GM21619 (cell line): ENCODE measurements around the gene POLR3F.
"Not testable (repeated sequence)": the region's sequence is repeated elsewhere in the genome, so short reads cannot be mapped to it uniquely, and the experiment has no call there.

Source experiments
- ATAC-seq: cut with Tn5 transposase; IDR thresholded peaks from one replicate; pipeline ENCODE4 v1.9.1; 2021; ENCODE audit not compliant: unreplicated experiment

Gene POLR3F

GRCh38 chr20:18504479-18505060 is 37.4 kb downstream of the POLR3F start:
- ATAC-seq = no peak

DNA sequence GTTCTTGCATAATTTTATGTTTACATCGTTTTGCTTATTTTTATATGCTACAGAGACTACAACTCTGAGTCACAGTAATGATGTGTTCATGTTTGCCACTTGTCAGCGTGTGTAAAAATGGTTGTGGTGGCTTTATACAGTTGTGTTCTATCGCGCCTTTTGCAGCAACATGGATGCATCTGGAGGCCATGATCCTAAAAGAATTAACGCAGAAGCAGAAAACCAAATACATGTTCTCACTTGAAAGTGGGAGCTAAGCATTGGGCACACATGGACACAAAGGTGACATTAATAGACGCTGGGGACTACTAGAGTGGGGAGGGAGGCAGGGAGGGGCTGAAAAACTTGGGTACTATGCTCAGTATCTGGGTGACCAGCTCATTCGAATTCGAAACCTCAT is 39.6 kb downstream of the POLR3F start:
- no peak for ATAC-seq

GRCh38 chr20:18507218-18508191 is 40.3 kb downstream of the POLR3F start, which contains the start of gene SEC23B:
Gene SEC23B (plus strand): TSS chr20:18507940. CDS start chr20:18510836, 2,896 bp downstream.
- peak; percentile 95 for ATAC-seq

GRCh38 chr20:18511571-18511970 is 44.4 kb downstream of the POLR3F start:
- no peak for ATAC-seq

GRCh38 chr20:18513208-18513607 is 46.0 kb downstream of the POLR3F start:
- ATAC-seq = no peak

- ATAC-seq = no peak
Measured at GRCh38 chr20:18514127-18514526, 46.9 kb downstream of the POLR3F start.

DNA sequence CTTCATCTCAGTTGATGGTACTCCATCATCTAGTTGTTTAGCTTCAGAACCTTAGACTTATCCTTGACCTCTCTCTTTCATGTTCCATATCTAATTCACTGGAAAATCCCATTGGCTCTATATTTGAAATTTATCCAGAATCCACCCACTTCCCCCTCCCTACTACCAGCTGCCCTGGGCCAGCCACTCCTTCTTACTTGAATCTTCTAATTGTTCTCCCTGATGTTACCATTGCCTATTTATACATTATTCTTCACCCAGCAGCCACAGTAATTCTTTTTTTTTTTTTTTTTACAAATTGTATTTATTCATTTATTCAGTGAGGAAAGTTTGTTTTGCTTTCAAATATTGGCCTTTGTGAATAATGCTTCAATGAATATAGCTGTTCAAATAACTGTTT is 48.8 kb downstream of the POLR3F start:
- ATAC-seq = no peak

- ATAC-seq = not testable (repeated sequence)
Measured at GRCh38 chr20:18522066-18522465, 54.9 kb downstream of the POLR3F start.

GRCh38 chr20:18523066-18523465 is 55.9 kb downstream of the POLR3F start:
- no peak for ATAC-seq

- no peak for ATAC-seq
Measured at GRCh38 chr20:18524646-18525045, 57.5 kb downstream of the POLR3F start.

DNA sequence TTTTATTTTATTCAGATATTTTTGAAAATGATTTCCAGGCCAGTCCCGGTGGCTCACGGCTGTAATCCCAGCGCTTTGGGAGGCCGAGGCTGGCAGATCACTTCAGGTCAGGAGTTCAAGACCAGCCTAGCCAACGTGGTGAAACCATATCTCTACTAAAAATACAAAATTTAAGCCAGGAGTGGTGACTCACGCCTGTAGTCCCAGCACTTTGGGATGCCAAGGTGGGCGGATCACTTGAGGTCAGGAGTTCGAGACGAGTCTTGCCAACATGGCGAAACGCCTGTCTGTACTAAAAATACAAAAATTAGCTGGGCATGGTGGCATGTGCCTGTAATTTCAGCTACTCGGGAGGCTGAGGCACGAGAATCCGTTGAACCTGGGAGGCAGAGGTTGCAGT is 59.6 kb downstream of the POLR3F start:
- not testable (repeated sequence) for ATAC-seq

DNA sequence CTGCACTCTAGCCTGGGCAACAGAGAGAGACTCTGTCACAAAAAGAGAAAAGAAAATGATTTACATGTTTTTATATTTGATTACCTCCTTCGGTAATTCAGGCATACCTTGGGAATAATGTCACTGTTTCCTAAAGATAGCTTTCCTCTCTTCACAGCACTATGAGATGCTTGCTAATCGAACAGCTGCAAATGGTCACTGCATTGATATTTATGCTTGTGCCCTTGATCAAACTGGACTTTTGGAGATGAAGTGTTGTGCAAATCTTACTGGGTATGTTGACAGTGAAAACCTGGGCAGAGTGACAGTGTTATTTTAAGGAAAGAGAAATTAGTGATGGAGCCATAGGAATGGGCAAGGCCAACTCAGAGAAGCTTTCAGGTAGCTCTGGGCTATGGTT is 60.1 kb downstream of the POLR3F start:
- no peak for ATAC-seq

- ATAC-seq = no peak
Measured at GRCh38 chr20:18527836-18528235, 60.6 kb downstream of the POLR3F start.

DNA sequence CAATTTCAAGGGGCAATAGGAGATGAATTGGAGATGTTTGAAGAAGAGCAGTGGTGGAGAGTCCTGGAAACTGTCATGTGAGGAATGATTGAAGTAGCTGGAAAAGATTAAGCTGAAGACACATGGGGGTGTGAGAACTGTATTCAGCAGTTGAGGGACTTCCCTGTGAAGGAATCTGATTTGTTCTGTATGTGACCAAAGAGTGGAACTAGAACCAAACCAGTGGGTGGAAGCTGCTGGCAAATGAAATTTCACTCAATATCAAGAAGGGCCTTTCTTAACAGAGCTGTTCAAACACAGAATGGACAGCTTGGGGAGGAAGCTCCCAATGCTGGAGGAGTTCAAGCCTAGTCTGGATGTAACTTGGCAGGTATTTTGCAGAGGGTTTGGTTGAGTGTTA is 61.9 kb downstream of the POLR3F start:
- ATAC-seq = no peak

GRCh38 chr20:18532626-18533025 is 65.4 kb downstream of the POLR3F start:
- no peak for ATAC-seq

DNA sequence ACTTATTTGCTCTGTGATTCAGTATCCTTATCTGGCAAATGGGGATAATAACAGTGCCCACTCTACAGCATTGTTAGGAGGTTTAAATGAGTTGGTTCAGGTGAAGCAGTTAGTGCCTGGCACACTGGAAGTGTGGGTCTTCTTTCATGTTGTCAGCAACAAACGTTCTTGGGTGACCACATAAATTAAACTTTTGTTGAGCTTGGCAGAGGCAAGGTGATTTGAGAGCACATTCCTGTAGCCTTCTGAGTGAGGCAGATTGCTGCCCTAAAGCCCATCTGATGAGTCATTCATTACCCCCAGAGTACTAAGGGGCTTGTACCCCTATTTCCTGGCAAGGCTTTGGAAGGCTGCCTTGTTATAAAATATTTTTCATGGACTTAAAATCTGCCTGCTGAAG is 66.3 kb downstream of the POLR3F start:
- ATAC-seq = no peak

GRCh38 chr20:18533978-18534644 is 66.9 kb downstream of the POLR3F start:
- no peak for ATAC-seq
